CD14-positive monocyte (primary cell): ENCODE data around the gene TMEM178B. TPM values are rescaled to one million over a fixed set of nuclear protein-coding genes. Genes with fewer than 3 reads are reported as not detected.

Experiments
- DNase-seq, 3 donors: peaks; one replicate each; pipeline ENCODE4 v3.0.0-alpha.2; 2011 to 2022
- H2AFZ ChIP-seq: 2 replicates; pipeline ENCODE4 v1.6.0; 2012; ENCODE audit warnings: mild to moderate bottlenecking, low read depth, low read length, inconsistent platforms; ENCODE audit not compliant: insufficient read depth, poor library complexity, severe bottlenecking
- H3K27ac ChIP-seq, 2 donors: 1 replicate in 1 of 2; 2 replicates in 1 of 2; pipeline ENCODE4 v1.5.1; 2012 to 2013; ENCODE audit warnings: low read length in 2 of 2, control low read depth in 1 of 2, inconsistent platforms in 1 of 2, low read depth in 1 of 2, mild to moderate bottlenecking in 1 of 2
- H3K27me3 ChIP-seq, 2 donors: one replicate each; pipeline versions ENCODE4 v1.6.0 to v1.6.1; 2011 to 2013; ENCODE audit warnings: low read length in 2 of 2; ENCODE audit not compliant: control insufficient read depth in 2 of 2, insufficient read depth in 2 of 2
- H3K36me3 ChIP-seq, 2 donors: replicated peaks in 1 of 2; 1 replicate in 1 of 2; 2 replicates in 1 of 2; pipeline versions ENCODE4 v1.5.1 to v1.6.1; 2012 to 2013; ENCODE audit warnings: low read length in 2 of 2, control low read depth in 1 of 2, inconsistent platforms in 1 of 2, mild to moderate bottlenecking in 1 of 2; ENCODE audit not compliant: insufficient read depth in 2 of 2, control insufficient read depth in 1 of 2
- H3K4me1 ChIP-seq, 2 donors: 1 replicate in 1 of 2; 2 replicates in 1 of 2; pipeline versions ENCODE4 v1.5.1 to v1.6.1; 2012 to 2013; ENCODE audit warnings: low read length in 2 of 2, control low read depth in 1 of 2, inconsistent platforms in 1 of 2, mild to moderate bottlenecking in 1 of 2, moderate library complexity in 1 of 2; ENCODE audit not compliant: insufficient read depth in 2 of 2, control insufficient read depth in 1 of 2
- H3K4me2 ChIP-seq: replicated peaks from 2 replicates; pipeline ENCODE3; 2012; ENCODE audit warnings: low read length, moderate library complexity, mild to moderate bottlenecking; ENCODE audit not compliant: poor library complexity, severe bottlenecking; ENCODE audit errors: extremely low read depth
- H3K4me3 ChIP-seq, 3 experiments: fragments of 200-600 bp in 1 of 3; sonication (generic) in 1 of 3; replicated peaks in 1 of 3; 1 replicate in 2 of 3; 2 replicates in 1 of 3; pipeline ENCODE4 v1.5.1; 2011 to 2013; ENCODE audit warnings: low read length in 3 of 3, mild to moderate bottlenecking in 3 of 3, control low read depth in 2 of 3, low read depth in 2 of 3, inconsistent platforms in 1 of 3, moderate library complexity in 1 of 3
- H3K79me2 ChIP-seq: 2 replicates; pipeline ENCODE4 v1.6.0; 2012; ENCODE audit warnings: mild to moderate bottlenecking, control low read depth, inconsistent platforms, low read length, moderate library complexity; ENCODE audit not compliant: insufficient read depth
- H3K9ac ChIP-seq: 2 replicates; pipeline ENCODE4 v1.6.0; 2017; ENCODE audit warnings: low read length, mild to moderate bottlenecking; ENCODE audit not compliant: insufficient read depth, poor library complexity, severe bottlenecking
- H3K9me3 ChIP-seq, 2 donors: replicated peaks in 1 of 2; 1 replicate in 1 of 2; 2 replicates in 1 of 2; pipeline versions ENCODE4 v1.5.1 to v1.6.1; 2012 to 2013; ENCODE audit warnings: low read length in 2 of 2, control low read depth in 1 of 2; ENCODE audit not compliant: control insufficient read depth in 1 of 2, insufficient read depth in 1 of 2
- H4K20me1 ChIP-seq: 2 replicates; pipeline ENCODE4 v1.6.0; 2012; ENCODE audit warnings: mild to moderate bottlenecking, low read length, control low read depth, moderate library complexity; ENCODE audit not compliant: insufficient read depth
- H3K27ac Mint-ChIP-seq, 7 donors: one replicate each; pipeline ENCODE4 v1.8.0; 2020; ENCODE audit warnings: mild to moderate bottlenecking in 7 of 7, mixed read lengths in 7 of 7, moderate library complexity in 6 of 7, inconsistent platforms in 2 of 7
- H3K27me3 Mint-ChIP-seq, 3 donors: one replicate each; pipeline ENCODE4 v1.8.0; 2021 to 2022; ENCODE audit warnings: low read depth in 3 of 3, mild to moderate bottlenecking in 3 of 3, mixed read lengths in 3 of 3, moderate library complexity in 3 of 3, inconsistent platforms in 1 of 3
- H3K36me3 Mint-ChIP-seq, 2 donors: one replicate each; pipeline ENCODE4 v1.8.0; 2020; ENCODE audit warnings: mixed read lengths in 2 of 2, inconsistent platforms in 1 of 2, mild to moderate bottlenecking in 1 of 2
- H3K4me1 Mint-ChIP-seq: one replicate; pipeline ENCODE4 v1.8.0; 2020; ENCODE audit warnings: mild to moderate bottlenecking, mixed read lengths
- H3K4me3 Mint-ChIP-seq, 2 donors: one replicate each; pipeline ENCODE4 v1.8.0; 2020; ENCODE audit warnings: mild to moderate bottlenecking in 2 of 2, mixed read lengths in 2 of 2, moderate library complexity in 1 of 2
- H3K9me3 Mint-ChIP-seq, 7 donors: one replicate each; pipeline ENCODE4 v1.8.0; 2020 to 2022; ENCODE audit warnings: mixed read lengths in 7 of 7, mild to moderate bottlenecking in 6 of 7, moderate library complexity in 6 of 7, inconsistent platforms in 2 of 7
- WGBS: methylation state at CpG from one replicate; pipeline ENCODE4 v1.1.5; 2013; ENCODE audit warnings: missing lambda C conversion rate; ENCODE audit not compliant: insufficient coverage; 5-methylcytosine and 5-hydroxymethylcytosine counted together
- intact Hi-C, 2 donors: fragments of 100-400 bp; cut with micrococcal nuclease; formaldehyde crosslinking; loops; one replicate each; pipeline versions ENCODE4 v1.15.0 to v1.15.1; 2023
- polyA minus RNA-seq: library from RNA; depleted of rRNA, polyadenylated mRNA; stranded (reverse); fragments of >200 nt; gene quantifications from 2 replicates; pipeline ENCODE4 v1.2.3, GENCODE V29; 2012
- polyA plus RNA-seq, 3 donors: library from polyadenylated mRNA; depleted of rRNA in 1 of 3; unstranded in 2 of 3; stranded (reverse) in 1 of 3; fragments of 300-500 nt in 2 of 3; fragments of >200 nt in 1 of 3; fragmentation: Illumina TruSeq in 2 of 3; gene quantifications; 1 replicate in 2 of 3; 2 replicates in 1 of 3; pipeline ENCODE4 v1.2.3, GENCODE V29; 2012 to 2021
- total RNA-seq, 12 experiments: library from RNA in 1 of 12; stranded (reverse) in 1 of 12; fragments of 120-200 nt in 1 of 12; gene quantifications; one replicate each; pipeline ENCODE4 v1.2.4 and lab custom pipeline; 2013 to 2026; ENCODE audit warnings: mixed read lengths in 6 of 12, inconsistent platforms in 1 of 12
- TF ChIP-seq, protein P1 (sequence below): fragments of 200-600 bp; IDR thresholded peaks from one replicate; pipeline ENCODE4 v1.8.0; 2022; ENCODE audit warnings: antibody characterized with exemption, mild to moderate bottlenecking

Gene TMEM178B
- total RNA-seq (2013), result under 0.01 TPM
- polyA plus RNA-seq (not detected), polyA minus RNA-seq (not detected in 2 replicates), total RNA-seq (lab: John Stamatoyannopoulos, UW) (0 to 21.7 (median 0.16) reads per million in 11 experiments)

DNA sequence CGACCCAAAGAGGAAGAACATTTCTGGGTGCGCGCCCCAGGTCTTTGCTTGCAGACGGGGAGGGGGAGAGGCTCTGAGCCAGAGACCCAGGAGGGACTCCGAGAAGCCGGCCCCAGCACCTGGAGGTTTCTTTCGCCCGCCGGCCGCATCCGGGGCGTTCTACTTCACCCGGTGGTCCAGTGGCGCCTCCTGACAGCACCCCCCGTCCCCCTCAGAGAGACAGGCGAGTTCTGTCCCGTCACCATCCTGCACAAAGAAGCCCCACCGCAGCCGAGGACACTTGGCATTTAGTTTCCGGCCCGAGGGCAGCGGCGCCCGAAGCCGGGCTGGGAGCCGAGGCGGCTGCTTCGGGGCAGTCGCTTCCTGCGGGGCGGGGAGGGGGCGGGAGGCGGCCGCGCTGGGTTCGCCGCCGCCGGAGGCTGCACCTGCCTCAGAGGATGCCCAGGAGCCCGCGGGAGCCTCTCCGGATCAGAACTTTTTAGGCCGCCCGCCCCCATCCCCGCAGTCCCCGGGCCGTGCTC, at the start of gene TMEM178B:
TSS of gene TMEM178B (plus strand) at position 424 of the 521 bp plus-strand sequence.
- peaks cover 17% of the 10 kb centered on the region for H3K4me1 Mint-ChIP-seq
- no peak for DNase-seq
- H3K27ac Mint-ChIP-seq, result no peak within 1 kb of the TSS
- H3K9ac ChIP-seq, result no peak within 1 kb of the TSS
- H3K4me1 ChIP-seq, result peaks cover 0 to 13% of the 10 kb centered on the region in 2 donors
- H3K9me3 Mint-ChIP-seq, result peaks cover 0 to 23% (median 6%) of the 10 kb centered on the region in 7 donors
- under 1% methylated on average over 47 of the region's 47 CpGs for WGBS
- H3K4me3 Mint-ChIP-seq, result peak within 1 kb of the TSS; percentile 52 to 86
- TF ChIP-seq, protein P1, sequence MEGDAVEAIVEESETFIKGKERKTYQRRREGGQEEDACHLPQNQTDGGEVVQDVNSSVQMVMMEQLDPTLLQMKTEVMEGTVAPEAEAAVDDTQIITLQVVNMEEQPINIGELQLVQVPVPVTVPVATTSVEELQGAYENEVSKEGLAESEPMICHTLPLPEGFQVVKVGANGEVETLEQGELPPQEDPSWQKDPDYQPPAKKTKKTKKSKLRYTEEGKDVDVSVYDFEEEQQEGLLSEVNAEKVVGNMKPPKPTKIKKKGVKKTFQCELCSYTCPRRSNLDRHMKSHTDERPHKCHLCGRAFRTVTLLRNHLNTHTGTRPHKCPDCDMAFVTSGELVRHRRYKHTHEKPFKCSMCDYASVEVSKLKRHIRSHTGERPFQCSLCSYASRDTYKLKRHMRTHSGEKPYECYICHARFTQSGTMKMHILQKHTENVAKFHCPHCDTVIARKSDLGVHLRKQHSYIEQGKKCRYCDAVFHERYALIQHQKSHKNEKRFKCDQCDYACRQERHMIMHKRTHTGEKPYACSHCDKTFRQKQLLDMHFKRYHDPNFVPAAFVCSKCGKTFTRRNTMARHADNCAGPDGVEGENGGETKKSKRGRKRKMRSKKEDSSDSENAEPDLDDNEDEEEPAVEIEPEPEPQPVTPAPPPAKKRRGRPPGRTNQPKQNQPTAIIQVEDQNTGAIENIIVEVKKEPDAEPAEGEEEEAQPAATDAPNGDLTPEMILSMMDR, result no peak
- H3K27me3 Mint-ChIP-seq, result peaks cover 40 to 61% (median 47%) of the 10 kb centered on the region in 3 donors
- peaks cover 55 to 86% of the 10 kb centered on the region in 2 donors for H3K27me3 ChIP-seq
- H3K36me3 Mint-ChIP-seq, result peaks cover 0 to 2% of the 10 kb centered on the region in 2 donors
- H3K36me3 ChIP-seq, result no peaks in the 10 kb centered on the region
- intact Hi-C loops, result no loop called here
- H3K9me3 ChIP-seq, result peaks cover 0 to 23% of the 10 kb centered on the region in 2 donors
- peak within 1 kb of the TSS in 1 of 3 experiments; percentile 30 for H3K4me3 ChIP-seq
- peak within 1 kb of the TSS; percentile 46 for H3K4me2 ChIP-seq
- no peaks in the 10 kb centered on the region for H3K79me2 ChIP-seq
- no peaks in the 10 kb centered on the region for H4K20me1 ChIP-seq
- H3K27ac ChIP-seq, result no peak within 1 kb of the TSS
- H2AFZ ChIP-seq, result peak within 1 kb of the TSS; percentile 46

DNA sequence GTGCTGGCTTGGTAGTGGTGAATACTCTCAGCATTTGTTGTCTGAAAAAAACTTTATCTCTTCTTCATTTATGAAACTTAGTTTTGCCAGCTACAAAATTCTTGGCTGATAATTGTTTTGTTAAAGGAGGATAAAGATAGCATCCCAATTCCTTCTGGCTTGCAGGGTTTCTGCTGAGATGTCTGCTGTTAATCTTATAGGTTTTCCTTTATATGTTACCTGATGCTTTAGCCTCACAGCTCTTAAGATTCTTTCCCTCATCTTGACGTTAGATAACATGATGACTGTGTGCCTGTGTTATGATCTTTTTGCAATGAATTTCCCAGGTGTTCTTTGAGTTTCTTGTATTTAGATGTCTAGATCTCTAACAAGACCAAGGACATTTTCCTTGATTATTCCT, 49.2 kb upstream of the TMEM178B start:
- H3K27ac ChIP-seq, result no peak overlapping the region
- no peak overlapping the region for H2AFZ ChIP-seq
- H4K20me1 ChIP-seq, result no peaks in the 10 kb centered on the region
- peaks cover 25 to 31% of the 10 kb centered on the region in 2 donors for H3K9me3 ChIP-seq
- TF ChIP-seq, protein P1, result no peak
- Mint-ChIP-seq H3K9me3 (peaks cover 20 to 54% (median 45%) of the 10 kb centered on the region in 7 donors), H3K27ac (no peak overlapping the region), H3K4me1 (no peaks in the 10 kb centered on the region), H3K27me3 (peaks cover under 1 to 13% (median 11%) of the 10 kb centered on the region in 3 donors), H3K4me3 (no peak overlapping the region), H3K36me3 (no peaks in the 10 kb centered on the region)
- no peaks in the 10 kb centered on the region for H3K4me1 ChIP-seq
- H3K36me3 ChIP-seq, result no peaks in the 10 kb centered on the region
- peaks cover 1 to 3% of the 10 kb centered on the region in 2 donors for H3K27me3 ChIP-seq
- H3K4me3 ChIP-seq, result no peak overlapping the region
- no peak overlapping the region for H3K9ac ChIP-seq
- intact Hi-C loops, result no loop called here
- no CpG with 5 or more reads among the region's 1 CpG for WGBS
- no peaks in the 10 kb centered on the region for H3K79me2 ChIP-seq
- H3K4me2 ChIP-seq, result no peak overlapping the region
- no peak for DNase-seq
